HG03095 (cell line): ENCODE data around the gene SEC23A.
"Not testable (repeated sequence)": the region's sequence is repeated elsewhere in the genome, so short reads cannot be mapped to it uniquely, and the experiment has no call there.

ENCODE experiments used
- ATAC-seq: cut with Tn5 transposase; IDR thresholded peaks from one replicate; pipeline ENCODE4 v1.9.1; 2021; ENCODE audit warnings: moderate library complexity; ENCODE audit not compliant: unreplicated experiment

The SEC23A gene

DNA sequence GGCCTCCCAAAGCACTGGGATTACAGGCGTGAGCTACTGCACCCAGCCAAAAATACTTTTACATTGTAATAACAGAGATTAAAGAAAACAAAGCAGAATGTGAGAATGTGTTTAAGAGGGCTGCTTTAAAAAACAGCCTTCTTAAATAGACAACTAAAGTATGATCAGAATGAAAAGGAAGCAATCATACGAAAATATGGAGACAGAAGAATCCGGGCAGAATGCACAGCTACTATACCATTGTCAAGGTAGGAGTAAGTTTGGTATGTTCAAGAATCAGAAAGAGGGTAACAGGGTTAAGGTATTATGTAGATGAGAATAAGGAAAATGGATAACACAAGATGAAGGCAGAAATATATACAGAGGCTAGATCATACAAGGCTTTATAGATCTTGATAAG, 8.5 kb downstream of the SEC23A start:
- no peak for ATAC-seq

DNA sequence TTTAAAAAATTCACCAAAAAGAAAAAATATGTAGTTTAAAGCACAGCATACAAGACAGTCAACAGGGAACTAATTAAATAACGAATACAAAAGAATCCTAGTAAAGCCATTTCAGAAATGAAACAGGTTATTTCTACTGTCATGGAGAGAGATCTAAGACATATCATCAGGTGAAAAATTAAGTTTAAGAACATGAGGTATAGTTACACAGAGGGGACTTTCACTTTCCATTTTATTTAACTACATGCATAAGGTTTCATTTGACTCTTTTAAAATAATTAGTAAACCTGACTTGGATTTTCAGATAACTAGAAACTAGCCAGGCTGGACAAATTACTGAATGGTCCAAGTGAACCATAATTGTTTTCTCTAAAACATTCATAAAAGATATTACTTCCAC, 11.3 kb downstream of the SEC23A start:
- ATAC-seq = no peak

DNA sequence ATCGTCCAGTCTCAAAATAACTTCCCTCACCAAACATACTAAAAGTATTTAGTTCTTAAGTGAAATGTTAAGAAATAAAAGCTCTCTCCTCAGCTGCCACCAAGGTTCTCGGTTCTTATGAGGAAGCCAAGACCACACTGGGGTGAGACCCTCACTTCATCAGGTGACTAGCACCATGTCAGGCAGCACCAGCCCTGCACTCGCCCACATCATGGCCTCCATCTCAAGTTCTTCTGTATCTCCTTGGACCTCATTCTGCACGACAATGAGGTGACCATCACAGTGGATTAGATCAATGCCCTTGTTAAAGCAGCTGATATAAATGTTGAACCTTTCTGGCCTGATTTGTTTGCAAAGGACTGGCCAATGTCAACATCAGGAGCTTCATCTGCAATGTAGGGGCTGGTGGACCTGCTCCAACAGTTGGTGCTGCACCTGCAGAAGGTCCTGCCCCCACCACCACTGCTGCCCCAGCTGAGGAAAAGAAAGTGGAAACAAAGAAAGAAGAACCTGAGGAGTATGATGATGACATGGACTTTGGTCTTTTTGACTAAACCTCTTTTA, 12.4 kb downstream of the SEC23A start:
- ATAC-seq = no peak

DNA sequence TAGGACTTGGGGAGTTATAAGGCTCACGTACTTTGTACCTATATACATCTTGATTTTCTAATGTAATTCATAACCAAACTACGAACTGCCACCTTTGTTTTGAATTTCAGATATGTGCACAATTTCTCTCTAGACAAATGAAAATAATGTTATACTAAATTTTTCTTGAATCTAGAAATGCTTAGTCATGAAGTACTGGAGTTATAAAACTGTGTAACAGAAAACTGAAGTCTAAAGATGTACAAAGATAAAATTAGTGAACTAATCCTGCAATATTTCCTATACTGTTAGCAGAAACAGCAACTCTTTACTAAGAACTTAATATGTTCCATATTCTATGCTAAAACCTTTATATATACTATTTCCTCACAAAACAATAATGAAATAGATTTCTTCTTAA, 15.5 kb downstream of the SEC23A start:
- ATAC-seq = no peak

DNA sequence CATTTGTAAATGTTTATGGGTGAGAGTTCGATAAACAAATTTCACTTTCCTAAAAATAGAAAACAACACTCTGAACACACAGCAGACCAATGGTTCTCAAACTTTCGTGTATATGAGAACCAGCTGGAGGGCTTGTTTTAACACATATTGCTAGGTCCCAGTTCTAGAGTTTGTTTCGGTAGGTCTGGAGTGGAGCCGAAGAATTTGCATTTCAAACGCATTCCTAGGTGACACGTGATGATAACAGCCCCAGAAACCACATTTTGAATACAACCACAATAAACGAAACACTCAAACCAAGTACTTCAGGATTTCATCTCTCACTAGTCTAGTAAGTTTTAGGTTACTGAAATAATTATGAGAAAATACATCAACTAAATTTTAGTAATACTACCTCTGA, 17.1 kb downstream of the SEC23A start:
- no peak for ATAC-seq

DNA sequence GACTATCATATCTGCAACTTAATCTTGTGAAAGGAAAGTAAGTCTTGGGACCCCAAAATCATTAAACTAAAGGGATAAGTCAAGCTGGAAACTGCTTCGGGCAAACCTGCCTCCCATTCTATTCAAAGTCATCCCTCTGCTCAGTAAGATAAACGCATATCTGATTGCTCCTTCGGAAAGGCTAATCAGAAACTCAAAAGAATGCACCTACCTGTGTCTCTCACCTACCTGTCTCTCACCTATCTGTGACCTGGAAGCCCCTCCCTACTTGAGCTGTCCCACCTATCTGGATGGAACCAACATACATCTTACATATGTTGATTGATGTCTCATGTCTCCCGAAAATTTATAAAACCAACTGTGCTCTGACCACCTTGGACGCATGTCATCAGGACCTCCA, 19.9 kb downstream of the SEC23A start:
- ATAC-seq = no peak

DNA sequence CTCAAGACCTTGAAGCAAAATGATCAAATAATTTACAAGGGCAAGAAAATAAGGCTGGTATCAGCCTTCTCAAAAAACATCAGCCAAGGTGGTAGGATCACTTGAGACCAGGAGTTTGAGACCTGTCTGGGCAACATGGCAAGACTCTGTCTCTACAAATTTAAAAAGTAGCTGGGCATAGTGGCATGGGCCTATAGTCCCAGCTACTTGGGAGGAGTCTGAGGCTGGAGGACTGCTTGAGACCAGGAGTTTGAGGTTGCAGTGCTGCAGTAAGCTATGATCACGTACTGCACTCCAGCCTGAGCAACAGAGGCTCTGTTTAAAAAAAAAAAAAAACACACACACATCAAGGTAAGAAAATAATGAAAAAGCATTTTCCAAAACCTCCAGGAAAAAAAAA, 22.1 kb downstream of the SEC23A start:
- no peak for ATAC-seq

DNA sequence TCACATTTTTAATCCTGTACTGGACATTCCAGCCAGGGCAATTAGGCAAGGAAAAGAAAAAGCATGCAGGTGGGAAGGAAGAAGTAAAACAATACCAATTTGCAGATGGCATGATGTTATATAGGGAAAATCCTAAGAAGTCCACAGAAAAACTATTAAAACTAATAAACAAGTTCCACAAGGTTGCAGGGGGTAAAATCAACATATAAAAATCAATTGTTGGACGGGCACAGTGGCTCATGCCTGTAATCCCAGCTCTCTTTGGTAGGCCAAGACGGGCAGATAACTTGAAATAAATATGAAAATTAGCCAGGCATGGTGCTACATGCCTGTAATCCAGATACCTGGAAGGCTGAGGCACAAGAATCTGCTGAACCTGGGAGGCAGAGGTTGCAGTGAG, 31.9 kb downstream of the SEC23A start:
- ATAC-seq = no peak

DNA sequence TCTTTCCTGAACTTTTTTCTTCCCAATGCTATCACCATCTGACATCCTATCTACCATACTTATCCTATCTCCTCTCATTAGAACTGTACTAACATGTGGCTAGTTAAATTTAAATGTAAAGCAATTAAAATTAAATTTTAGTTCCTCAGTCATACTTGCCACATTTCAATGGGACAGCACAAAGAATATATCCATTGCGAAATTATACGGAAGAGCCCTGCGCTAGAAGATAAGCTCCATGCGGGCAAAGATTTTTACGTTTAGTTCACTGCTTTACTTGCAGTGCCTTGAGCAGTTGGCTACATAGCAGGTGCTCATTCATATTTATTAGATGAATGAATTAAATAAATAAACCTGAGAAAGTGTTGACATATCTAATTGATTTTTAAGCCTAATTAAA, 33.1 kb downstream of the SEC23A start:
- no peak for ATAC-seq

DNA sequence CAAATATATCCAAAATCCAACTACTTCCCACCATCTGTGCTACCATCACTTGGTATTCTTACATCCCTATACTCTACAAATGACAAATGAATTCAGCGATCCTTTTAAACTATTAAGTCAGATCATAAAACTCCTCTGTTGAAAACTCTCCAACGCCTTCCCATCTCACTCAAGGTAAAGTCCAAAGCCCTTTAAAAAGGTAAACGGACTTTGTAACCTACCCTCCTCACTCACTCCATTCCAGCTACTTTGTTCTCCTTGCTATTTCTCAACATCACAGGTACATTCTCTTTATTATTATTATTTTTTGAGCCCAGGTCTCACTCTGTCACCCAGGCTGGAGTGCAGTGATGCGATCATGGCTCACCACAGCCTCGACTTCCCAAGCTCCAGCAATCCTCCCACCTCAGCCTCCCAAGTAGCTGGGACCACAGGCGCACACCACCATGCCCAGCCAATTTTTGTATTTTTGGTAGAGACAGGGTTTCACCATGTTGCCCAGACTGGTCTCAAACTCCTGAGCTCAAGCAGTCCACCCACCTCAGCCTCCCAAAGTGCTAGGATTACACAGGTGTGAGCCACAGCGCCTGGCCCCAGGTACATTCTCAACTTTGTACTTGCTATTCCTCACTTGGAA, 33.7 kb downstream of the SEC23A start:
- ATAC-seq = not testable (repeated sequence)

DNA sequence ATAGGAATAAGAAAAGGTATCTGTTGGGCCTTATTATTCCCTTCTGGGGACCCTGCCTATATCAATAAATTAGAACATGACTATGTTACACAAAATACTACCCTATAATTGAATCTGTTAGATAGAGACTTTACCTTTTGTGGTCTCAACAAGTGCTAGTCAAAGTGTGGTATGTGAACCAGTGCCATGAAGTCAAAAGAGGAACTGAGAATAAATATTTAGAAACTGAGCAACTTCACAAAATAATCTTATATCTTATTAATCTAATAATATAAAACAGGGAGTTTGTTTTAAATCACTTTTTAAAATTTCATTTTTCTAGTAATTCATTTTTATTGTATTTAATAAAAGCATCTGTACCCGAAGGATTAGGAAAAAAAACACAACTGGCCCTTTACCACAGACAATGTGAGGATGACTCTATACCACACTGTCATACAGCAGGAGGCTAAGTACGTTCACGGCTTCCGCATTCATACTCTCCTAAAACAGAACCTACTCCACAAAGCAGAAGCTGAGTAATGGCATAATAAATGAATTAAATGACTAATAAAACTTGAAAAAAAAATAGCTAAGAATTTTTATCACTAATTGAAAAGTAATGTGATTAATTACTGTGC, 42.1 kb downstream of the SEC23A start:
- peak; percentile 96 for ATAC-seq

DNA sequence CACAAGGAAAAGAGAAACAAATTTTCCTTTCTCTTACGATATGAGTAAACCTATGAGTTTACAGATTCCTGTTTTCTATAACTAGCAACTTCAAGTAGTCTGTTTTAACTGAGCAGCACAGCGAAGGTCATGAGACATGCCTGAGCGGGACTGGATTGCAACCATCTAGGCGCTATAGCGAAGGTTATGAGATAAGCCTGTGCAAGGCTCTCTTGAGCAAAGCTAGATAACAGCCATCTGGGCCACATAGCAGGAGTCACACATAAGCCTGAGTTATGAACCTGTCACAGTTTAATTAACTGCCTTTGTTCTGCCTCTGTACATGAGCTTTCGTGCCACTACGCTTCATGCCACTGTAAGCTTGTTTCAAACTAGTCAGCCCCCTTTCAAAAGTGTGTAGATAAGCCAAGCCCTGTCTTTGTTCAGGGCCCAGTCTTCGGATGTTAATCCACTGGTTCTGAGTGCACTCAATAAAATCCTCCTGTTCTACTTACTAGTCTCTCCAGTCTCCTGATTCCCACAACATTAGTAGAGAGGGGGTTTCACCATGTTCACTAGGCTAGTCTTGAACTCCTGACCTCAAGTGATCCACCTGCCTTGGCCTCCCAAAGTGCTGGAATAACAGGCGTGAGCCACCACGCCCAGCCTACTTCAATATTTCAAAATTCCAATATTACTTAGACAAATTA, 47.1 kb downstream of the SEC23A start:
- no peak for ATAC-seq

DNA sequence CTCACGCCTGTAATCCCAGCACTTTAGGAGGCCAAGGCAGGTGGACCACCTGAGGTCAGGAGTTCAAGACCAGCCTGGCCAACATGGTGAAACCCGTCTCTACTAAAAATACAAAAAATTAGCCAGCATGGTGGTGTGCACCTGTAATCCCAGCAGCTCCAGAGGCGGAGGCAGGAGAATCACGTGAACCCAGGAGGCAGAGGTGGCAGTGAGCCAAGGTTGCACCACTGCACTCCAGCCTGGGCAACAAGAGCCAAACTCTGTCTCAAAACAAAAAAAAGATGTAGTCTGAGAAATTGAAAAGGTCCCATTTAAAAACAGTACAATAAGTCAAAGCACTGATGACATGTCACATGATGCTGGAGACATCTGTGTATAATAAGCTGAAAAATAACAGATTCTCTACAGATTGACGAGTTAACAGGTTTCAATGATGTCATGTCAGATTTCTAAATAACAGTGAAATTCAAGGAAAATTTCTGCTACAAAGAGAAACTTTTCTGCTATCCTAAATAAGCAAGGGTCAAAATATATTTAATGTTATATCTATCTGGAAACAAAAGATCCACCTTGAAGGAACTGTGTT, 50.1 kb downstream of the SEC23A start:
- ATAC-seq = not testable (repeated sequence)

DNA sequence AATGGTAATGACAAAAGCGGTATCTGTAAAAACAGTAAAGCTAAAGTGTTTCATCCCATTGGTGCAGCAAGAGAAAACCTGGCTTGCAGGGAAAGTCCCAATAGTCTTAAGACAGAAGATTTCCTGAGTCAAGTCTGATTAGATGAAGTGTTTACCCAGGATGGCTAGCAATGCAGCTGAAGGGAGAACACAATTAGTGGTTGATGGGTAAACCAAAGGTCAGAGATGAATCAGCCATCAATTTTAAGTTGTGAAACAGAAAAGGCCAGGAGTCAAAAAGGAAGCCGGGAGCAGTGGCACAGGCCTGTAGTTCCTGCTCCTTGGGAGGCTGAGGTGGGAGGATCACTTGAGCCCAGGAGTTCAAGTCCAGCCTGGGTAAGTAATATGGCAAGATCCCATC, 52.6 kb downstream of the SEC23A start:
- no peak for ATAC-seq

DNA sequence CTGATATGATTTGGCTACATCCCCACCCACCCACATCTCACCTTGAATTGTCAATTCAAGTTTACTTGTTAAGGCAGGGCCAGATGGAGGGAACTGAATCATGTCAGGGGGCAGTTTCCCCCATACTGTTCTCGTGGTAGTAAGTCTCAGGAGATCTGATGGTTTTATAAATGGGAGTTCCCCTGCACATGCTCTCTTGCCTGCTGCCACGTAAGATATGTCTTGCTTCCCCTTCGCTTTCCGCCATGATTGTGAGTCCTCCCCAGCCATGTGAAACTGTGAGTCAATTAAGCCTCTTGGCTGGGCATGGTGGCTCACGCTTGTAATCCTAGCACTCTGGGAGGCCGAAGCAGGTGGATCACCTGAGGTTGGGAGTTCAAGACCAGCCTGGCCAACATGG, 57.1 kb downstream of the SEC23A start:
- ATAC-seq = not testable (repeated sequence)

DNA sequence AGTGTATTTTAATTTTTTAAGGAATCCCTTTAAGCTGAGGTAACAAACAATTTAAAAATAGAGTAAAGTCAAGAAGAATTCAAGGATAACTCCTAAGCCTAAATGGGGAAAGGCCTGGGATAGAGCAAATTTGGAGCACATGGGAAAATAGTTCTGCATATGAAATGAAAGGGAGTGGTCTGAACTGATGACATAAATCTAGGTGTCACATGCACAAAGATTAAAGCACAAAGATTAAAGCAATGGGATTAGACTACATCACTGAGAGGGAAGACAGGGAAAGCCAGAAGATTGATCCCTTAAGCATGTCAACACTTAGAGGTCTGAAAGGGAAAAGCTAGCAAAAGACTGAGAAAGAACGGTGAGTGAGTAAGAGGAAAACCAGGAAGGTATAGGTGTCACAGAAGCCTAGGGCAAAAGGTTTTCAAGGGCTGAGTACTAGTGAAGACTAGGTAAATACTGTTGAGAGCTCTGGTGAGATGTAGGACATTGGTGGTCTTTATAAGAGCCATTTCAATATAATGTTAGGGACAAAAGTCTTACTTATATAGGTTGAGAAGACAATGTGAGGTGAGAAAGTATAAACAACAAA, 59.6 kb downstream of the SEC23A start:
- ATAC-seq = no peak

DNA sequence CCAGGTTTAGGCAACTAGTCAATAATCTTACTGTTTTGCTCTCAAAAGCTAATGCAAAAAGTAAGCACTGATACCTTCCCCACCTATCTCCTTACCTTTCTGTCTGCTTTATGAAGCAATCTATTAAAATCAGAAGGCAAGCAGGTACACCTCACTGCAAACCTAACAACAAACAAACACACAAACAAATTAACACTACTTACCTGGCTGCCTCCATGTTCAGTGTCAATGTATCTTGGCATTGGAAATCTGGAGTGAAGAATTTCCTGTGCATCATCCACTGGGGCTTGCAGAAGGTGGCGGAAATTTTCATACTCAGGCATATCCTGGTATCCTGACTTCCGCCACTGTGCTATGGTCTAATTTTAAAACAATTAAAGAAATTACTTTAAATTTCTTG, 62.5 kb downstream of the SEC23A start:
- ATAC-seq = no peak

DNA sequence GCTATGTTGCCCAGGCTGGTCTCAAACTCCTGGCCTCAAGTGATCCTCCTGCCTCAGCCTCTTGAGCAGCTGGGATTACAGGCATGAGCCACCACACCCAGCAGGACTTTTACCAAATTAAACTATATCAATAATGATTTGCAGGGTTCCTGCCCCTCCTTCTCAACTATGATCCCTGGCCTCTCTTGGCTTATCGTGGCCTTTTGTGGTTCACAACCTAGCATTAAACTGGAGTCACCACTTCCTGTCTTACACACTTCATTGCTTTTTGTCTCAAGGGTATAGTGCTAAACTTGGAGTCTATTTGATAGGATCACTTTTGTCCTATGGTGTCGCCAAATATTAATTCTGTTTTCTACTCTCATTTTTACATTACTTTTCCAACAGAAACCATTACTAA, 64.5 kb downstream of the SEC23A start:
- no peak for ATAC-seq

DNA sequence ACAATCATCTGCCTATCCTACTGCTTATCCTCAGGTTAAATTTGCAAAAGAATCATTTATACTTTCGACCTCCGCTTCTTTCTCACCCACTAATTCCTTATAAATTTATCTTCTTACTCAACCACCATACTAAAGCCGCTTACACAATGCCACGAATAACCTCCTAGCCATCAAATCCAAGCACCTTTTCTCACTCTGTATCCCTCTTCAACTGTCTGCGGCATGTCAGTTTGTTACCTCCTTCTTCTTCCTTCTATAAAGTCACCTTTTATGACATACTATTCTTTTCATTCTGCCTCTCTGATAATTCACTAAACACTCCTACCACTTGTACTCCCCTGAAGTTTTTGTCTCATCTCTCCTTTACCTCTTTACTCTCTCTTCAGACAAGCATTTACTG, 66.3 kb downstream of the SEC23A start:
- no peak for ATAC-seq

DNA sequence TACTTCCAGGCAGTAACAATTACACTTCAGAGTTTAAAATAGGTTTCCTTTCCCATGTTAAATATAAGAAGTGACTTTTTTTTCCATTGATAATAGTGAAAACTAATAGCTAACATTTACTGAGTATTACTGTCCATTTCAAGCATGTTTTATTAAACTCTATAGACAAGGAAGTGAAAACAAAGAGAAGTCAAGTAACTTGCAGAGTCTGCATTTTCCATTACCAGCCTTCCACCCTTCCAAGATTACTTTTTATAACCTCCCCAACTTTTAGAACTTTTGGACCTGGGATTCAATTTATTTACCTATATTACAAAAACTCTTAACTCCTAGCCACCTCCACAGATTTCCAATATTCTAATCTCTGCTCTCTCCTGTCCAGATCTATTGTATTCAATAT, 67.7 kb downstream of the SEC23A start:
- ATAC-seq = no peak

DNA sequence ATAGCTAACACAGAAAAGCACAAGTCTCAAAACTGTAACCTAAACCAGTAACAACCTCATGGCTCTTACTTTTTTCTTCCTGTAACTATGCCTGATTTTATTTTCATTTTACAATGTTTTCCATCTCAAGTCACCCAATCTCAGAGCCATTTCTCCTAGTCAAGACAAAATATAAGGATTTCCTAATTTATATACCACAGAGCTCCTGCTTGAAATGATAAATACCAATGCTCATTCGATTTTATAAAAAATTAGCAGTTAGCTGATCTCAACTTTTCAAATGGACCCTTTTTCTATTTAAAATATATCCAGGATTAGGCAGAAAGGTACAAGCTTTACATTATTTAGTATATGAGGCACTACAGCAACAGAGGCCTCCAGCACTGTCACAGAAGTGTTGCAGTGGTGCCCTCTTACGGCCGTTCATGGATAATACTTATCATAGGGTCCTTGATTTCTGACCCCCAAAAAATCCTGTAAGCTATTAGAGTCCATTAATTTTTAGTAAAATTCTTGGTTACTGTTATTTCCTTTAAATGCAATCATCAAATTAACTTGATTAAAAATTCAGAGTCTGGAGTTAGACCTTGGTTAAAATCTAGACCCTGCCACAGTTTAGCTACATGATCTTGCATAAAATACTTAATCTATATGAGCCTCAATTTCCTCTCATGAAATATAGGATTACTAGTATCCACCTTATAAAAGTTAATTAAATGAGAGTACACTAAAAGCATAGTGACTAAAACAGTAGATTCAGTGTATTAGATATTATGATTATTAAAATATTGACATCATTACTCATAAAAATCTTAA, 68.3 kb downstream of the SEC23A start:
- ATAC-seq = no peak
